GM23248 (cell line): ENCODE results near the gene NFE2. TPM values are rescaled to one million over a fixed set of nuclear protein-coding genes. Genes with fewer than 3 reads are reported as not detected.

Experiments
- DNase-seq: peaks from one replicate; pipeline ENCODE4 v3.0.0-alpha.2; 2015
- H2AFZ ChIP-seq: fragments of 200-600 bp; sonication (generic); 2 replicates; pipeline ENCODE4 v1.6.1; 2016; ENCODE audit warnings: antibody characterized with exemption
- H3F3A ChIP-seq: fragments of 200-600 bp; sonication (generic); 2 replicates; pipeline ENCODE4 v1.6.1; 2016; ENCODE audit warnings: mild to moderate bottlenecking, antibody characterized with exemption, mixed run types; ENCODE audit not compliant: insufficient read depth
- H3K27ac ChIP-seq: fragments of 200-600 bp; sonication (generic); 2 replicates; pipeline ENCODE4 v1.5.1; 2016; ENCODE audit warnings: mild to moderate bottlenecking
- H3K27me3 ChIP-seq: fragments of 200-600 bp; sonication (generic); replicated peaks from 2 replicates; pipeline ENCODE4 v1.6.1; 2016; ENCODE audit warnings: mild to moderate bottlenecking; ENCODE audit not compliant: insufficient read depth
- H3K36me3 ChIP-seq: fragments of 200-600 bp; sonication (generic); 2 replicates; pipeline ENCODE4 v1.6.1; 2016; ENCODE audit warnings: low read depth, mild to moderate bottlenecking
- H3K4me1 ChIP-seq: fragments of 200-600 bp; sonication (generic); 2 replicates; pipeline ENCODE4 v1.6.1; 2016; ENCODE audit warnings: mild to moderate bottlenecking; ENCODE audit not compliant: insufficient read depth
- H3K4me2 ChIP-seq: fragments of 200-600 bp; sonication (generic); one replicate; pipeline ENCODE4 v1.6.1; 2016; ENCODE audit warnings: mild to moderate bottlenecking; ENCODE audit not compliant: unreplicated experiment
- H3K4me3 ChIP-seq: fragments of 200-600 bp; sonication (generic); 2 replicates; pipeline ENCODE4 v1.5.1; 2016; ENCODE audit warnings: mild to moderate bottlenecking
- H3K79me2 ChIP-seq: fragments of 200-600 bp; sonication (generic); 2 replicates; pipeline ENCODE4 v1.6.1; 2016; ENCODE audit warnings: mild to moderate bottlenecking; ENCODE audit not compliant: insufficient read depth
- H3K9ac ChIP-seq: fragments of 200-600 bp; sonication (generic); 2 replicates; pipeline ENCODE4 v1.6.1; 2016; ENCODE audit warnings: mild to moderate bottlenecking
- H3K9me2 ChIP-seq: fragments of 200-600 bp; sonication (generic); 2 replicates; pipeline ENCODE4 v1.6.1; 2016; ENCODE audit warnings: mixed run types, mild to moderate bottlenecking, moderate library complexity; ENCODE audit not compliant: insufficient read depth
- H3K9me3 ChIP-seq: fragments of 200-600 bp; sonication (generic); one replicate; pipeline ENCODE4 v1.6.1; 2017; ENCODE audit warnings: low read depth
- H4K20me1 ChIP-seq: fragments of 200-600 bp; sonication (generic); 2 replicates; pipeline ENCODE4 v1.6.0; 2016; ENCODE audit not compliant: insufficient read depth
- EZH2 ChIP-seq: fragments of 200-600 bp; sonication (generic); IDR thresholded peaks from 2 replicates; pipeline ENCODE4 v1.6.1; 2018; ENCODE audit warnings: antibody characterized with exemption, mild to moderate bottlenecking; ENCODE audit not compliant: insufficient read depth, poor library complexity, severe bottlenecking
- EZH2phosphoT487 ChIP-seq: fragments of 200-600 bp; sonication (generic); IDR thresholded peaks from 2 replicates; pipeline ENCODE4 v1.6.1; 2018; ENCODE audit warnings: antibody characterized with exemption, moderate library complexity, mild to moderate bottlenecking, low read depth; ENCODE audit not compliant: insufficient read depth
- WGBS, 2 experiments: methylation state at CpG; one replicate each; pipeline ENCODE4 v1.1.6; 2015 to 2017; ENCODE audit warnings: low lambda C conversion rate in 2 of 2, low coverage in 1 of 2; ENCODE audit errors: missing lambda C conversion rate in 2 of 2; 5-methylcytosine and 5-hydroxymethylcytosine counted together
- in situ Hi-C: fragments of 300-500 bp; cut with MboI; formaldehyde crosslinking; loops from 2 replicates; pipeline ENCODE4 v1.15.0; 2020
- polyA plus RNA-seq: library from polyadenylated mRNA; unstranded; fragments of >200 nt; fragmentation: Nextera tagmentation; extraction: Ambion mirVana; gene quantifications from 2 replicates; pipeline ENCODE4 v1.2.1, GENCODE V29; 2016
- total RNA-seq: library from RNA; depleted of rRNA; stranded (reverse); fragments of >200 nt; shearing (Covaris generic); gene quantifications from 2 replicates; pipeline ENCODE4 v1.2.3, GENCODE V29; 2014

The NFE2 gene
- total and polyA plus RNA-seq, 2 experiments from 2014 or later: not detected

DNA sequence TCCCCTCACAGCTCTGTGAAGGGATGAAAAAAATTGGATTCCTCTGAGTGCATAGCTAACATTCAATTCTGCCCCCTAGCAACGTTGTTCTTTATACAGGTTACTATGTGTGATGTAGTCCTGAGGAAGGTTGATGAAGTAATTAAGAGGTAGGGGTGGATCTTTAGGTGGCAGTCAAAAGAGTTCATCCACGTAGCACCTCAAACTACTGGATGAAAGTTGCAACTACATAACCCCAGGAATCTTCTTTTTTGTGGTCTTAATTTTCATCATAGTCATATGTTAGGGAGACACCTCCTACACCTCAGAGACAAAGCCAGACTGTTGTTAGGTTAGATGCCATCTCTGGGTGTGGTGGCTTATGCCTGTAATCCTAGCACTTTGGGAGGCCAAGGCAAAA lies 10.2 kb upstream of the NFE2 start:
- Histone ChIP-seq H3F3A (no peaks in the 10 kb centered on the region), H3K36me3 (no peaks in the 10 kb centered on the region), H3K4me1 (no peaks in the 10 kb centered on the region), H3K9me2 (no peaks in the 10 kb centered on the region), H3K9ac (no peak overlapping the region), H3K79me2 (no peaks in the 10 kb centered on the region), H2AFZ (no peak overlapping the region), H3K27ac (no peak overlapping the region), H3K9me3 (no peaks in the 10 kb centered on the region), H3K4me2 (no peak overlapping the region), H3K4me3 (no peak overlapping the region), H3K27me3 (no peaks in the 10 kb centered on the region), H4K20me1 (no peaks in the 10 kb centered on the region)
- in situ Hi-C loops: no loop called here
- WGBS, 2 experiments: 49 to 51% methylated on average over 2 of the region's 2 CpGs
- TF ChIP-seq EZH2: no peak
- DNase-seq: no peak

DNA sequence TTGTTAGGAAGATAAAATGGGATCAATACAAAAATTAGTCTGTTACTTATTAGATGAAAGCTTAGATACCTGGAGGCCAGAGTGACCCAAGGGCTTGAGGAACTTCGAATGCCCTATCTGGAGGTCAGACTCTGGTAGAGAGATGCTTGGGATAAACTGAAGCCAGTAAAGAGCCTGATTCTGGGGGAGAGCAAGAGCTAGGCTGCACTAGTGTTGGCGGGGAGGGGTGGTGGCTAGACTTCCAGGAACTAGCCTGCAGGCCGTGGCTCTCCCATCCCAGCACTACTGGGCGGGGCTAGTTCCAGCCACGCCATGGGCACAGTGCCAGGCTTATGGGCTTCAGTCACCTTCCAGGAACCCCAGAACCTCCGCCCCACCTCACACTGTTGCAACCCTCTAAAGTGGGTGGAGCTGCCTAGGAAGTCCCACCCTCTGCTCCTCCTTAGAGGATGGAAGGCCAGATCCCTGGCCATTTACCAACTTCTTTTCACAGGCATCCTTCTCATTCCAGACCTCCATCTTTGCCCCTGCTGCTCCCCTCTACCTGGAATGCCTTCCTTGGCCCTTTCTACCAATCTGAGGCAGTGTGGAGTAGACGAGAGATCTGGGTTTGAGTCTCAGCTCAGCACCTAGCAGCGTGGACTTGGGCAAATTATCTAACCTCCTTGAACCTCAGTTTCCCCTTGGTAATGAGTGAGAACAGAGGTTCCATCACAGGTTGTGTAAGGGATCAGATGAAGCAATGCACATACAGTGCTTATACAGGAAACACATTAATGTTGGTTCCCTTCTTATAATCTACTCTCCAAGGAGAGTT lies 6.3 kb upstream of the NFE2 start:
- peak; percentile 62 for DNase-seq
- no peak overlapping the region for H2AFZ ChIP-seq
- no peaks in the 10 kb centered on the region for H3K36me3 ChIP-seq
- no peak overlapping the region for H3K9ac ChIP-seq
- WGBS, 2 experiments: 53 to 59% methylated on average over 8 of the region's 8 CpGs
- peaks cover 7% of the 10 kb centered on the region; the same call in 1 of the 2 replicates for H3K4me1 ChIP-seq
- H3K4me3 ChIP-seq: no peak overlapping the region
- H3K27me3 ChIP-seq: no peaks in the 10 kb centered on the region
- H3F3A ChIP-seq: no peaks in the 10 kb centered on the region
- H3K9me3 ChIP-seq: no peaks in the 10 kb centered on the region
- H3K4me2 ChIP-seq: no peak overlapping the region
- H4K20me1 ChIP-seq: no peaks in the 10 kb centered on the region
- H3K27ac ChIP-seq: no peak overlapping the region
- in situ Hi-C loops: no loop called here
- TF ChIP-seq EZH2: no peak
- TF ChIP-seq EZH2phosphoT487: no peak
- no peaks in the 10 kb centered on the region for H3K9me2 ChIP-seq
- H3K79me2 ChIP-seq: no peaks in the 10 kb centered on the region

DNA sequence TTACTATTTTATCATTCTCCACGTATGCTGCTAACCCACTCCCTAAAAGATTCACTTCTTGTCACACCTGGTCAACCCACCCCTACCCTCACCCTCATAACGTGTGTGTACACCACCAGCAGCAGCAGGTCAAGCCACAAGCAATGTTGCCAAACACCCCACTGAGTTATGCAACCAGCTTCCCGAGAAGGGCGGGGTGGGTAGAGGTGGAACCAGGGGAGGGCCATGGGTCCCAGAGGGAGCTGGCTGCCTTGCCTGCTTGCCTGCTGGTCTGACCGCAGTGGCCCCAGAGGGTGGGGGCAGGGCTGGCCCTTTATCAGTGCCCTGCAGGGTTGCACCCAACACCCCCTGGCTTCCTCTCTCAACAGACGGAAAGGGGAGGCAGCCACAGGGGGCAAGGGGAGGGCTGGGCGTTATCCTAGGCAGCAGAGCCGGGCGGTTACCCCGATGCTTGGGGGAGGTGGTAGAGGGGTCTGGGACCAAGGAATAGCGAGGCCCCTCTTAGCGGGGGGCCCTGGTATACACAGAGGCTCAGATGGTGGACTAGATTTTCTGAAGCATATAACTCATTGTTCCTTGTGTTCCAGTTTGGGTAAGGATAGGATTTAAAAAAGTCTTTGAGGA lies 3.5 kb upstream of the NFE2 start:
- Histone ChIP-seq H3K4me2 (no peak overlapping the region), H2AFZ (no peak overlapping the region), H3K9ac (no peak overlapping the region), H3K9me2 (no peaks in the 10 kb centered on the region), H3K36me3 (no peaks in the 10 kb centered on the region), H3K79me2 (no peaks in the 10 kb centered on the region), H3K4me3 (no peak overlapping the region), H3F3A (no peaks in the 10 kb centered on the region), H3K27ac (no peak overlapping the region), H4K20me1 (no peaks in the 10 kb centered on the region), H3K9me3 (no peaks in the 10 kb centered on the region), H3K4me1 (peaks cover 23% of the 10 kb centered on the region), H3K27me3 (no peaks in the 10 kb centered on the region)
- 4 to 30% methylated on average over 7 to 12 of the region's 12 CpGs for WGBS, 2 experiments
- DNase-seq: peak; percentile 74
- no peak for TF ChIP-seq EZH2phosphoT487
- in situ Hi-C loops: no loop called here

DNA sequence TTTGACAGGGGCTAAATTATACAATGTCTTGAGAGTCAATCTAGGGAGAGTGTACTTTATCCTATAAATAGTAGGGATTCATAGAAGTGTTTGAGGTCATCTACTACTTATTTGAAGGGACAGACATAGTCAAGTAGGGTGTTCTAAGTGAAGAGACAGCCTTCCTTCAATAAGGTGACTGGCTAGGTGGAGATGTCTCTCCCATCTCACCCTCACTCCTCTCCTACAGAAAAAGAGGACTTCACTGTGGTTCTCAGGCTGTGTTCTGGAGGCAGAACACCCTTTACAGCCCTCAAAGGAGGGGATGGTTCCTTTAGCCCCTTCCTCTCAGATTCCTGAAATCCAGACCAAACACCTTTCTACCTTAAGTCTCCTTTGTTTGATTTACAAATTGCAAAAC lies 2.8 kb upstream of the NFE2 start:
- no peaks in the 10 kb centered on the region for H3K9me2 ChIP-seq
- H3K27me3 ChIP-seq: no peaks in the 10 kb centered on the region
- H3K9ac ChIP-seq: no peak overlapping the region
- H3K9me3 ChIP-seq: no peaks in the 10 kb centered on the region
- no peaks in the 10 kb centered on the region for H3F3A ChIP-seq
- in situ Hi-C loops: no loop called here
- H3K4me1 ChIP-seq: peaks cover 23% of the 10 kb centered on the region
- no peak overlapping the region for H3K4me3 ChIP-seq
- DNase-seq: no peak
- H3K79me2 ChIP-seq: no peaks in the 10 kb centered on the region
- no peaks in the 10 kb centered on the region for H3K36me3 ChIP-seq
- H2AFZ ChIP-seq: no peak overlapping the region
- H3K4me2 ChIP-seq: no peak overlapping the region
- H3K27ac ChIP-seq: no peak overlapping the region
- H4K20me1 ChIP-seq: no peaks in the 10 kb centered on the region
- no peak for TF ChIP-seq EZH2phosphoT487
- no peak for TF ChIP-seq EZH2
